HG03045 (cell line): Measurements from ENCODE around the gene AGRN.
"Not testable (repeated sequence)": the region's sequence is repeated elsewhere in the genome, so short reads cannot be mapped to it uniquely, and the experiment has no call there.

Experiments
- ATAC-seq: cut with Tn5 transposase; IDR thresholded peaks from one replicate; pipeline ENCODE4 v1.9.1; 2021; ENCODE audit warnings: mild to moderate bottlenecking, moderate library complexity; ENCODE audit not compliant: unreplicated experiment

AGRN gene

DNA sequence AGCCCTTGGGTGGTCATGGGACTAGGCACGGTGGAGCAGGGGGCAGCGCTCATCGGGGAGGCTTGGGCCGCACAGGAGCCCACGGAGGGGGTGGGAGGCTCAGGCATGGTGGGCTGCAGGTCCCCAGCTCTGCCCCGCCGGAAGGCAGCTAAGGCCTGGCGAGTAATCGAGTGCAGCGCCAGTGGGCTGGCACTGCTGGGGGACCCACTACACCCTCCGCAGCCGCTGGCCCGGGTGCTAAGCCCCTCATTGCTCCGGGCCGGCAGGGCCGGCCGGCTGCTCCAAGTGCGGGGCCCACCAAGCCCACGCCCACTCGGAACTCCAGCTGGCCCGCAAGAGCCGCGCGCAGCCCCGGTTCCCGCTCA lies 1.6 kb upstream of the AGRN start:
- not testable (repeated sequence) for ATAC-seq

DNA sequence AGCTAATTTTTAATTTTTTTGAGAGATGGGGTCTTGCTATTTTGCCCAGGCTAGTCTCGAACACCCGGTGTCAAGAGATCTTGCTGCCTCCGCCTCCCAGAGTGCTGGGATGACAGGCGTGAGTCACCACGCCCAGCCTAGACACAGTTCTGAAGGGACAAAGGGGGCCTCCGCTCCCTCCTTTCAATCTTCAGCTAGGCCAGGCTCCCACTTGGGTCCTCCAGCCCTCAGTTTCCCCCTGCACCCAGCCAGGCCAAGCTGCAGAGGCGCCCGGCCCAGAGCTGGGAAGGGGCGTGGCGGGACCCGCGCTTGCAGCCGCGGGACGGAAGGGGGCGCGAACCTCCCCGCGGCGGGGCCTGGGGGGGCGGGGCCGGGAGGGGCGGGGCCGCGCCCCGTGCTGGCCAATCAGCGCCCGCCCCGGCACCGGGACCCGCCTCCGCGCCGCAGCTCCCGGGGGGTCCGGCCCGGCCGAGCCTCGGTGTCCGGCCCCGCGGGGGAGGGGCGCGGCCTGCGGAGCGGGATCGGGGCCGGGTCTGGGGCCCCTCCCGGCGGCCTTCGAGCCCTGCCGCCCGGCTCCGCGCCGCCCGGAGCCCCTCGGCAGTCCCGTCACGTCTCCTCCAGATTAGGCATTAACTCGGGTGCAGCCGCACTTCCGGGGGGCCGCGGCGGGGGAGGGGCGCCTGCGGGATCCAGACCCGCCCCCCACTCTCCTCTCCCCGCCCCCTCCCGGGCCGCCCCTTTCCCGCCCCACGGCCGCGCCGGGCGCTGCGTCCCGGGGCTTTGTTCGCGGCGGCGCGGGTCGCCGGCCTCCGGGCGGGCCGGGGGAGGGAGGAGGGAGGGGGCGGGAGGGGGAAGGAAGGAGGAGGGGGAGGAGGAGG lies 559 bp upstream of the AGRN start:
- peak; percentile 67 for ATAC-seq

- ATAC-seq, result peak; percentile 12
Measured at GRCh38 chr1:1020415-1021009, 592 bp downstream of the AGRN start.

DNA sequence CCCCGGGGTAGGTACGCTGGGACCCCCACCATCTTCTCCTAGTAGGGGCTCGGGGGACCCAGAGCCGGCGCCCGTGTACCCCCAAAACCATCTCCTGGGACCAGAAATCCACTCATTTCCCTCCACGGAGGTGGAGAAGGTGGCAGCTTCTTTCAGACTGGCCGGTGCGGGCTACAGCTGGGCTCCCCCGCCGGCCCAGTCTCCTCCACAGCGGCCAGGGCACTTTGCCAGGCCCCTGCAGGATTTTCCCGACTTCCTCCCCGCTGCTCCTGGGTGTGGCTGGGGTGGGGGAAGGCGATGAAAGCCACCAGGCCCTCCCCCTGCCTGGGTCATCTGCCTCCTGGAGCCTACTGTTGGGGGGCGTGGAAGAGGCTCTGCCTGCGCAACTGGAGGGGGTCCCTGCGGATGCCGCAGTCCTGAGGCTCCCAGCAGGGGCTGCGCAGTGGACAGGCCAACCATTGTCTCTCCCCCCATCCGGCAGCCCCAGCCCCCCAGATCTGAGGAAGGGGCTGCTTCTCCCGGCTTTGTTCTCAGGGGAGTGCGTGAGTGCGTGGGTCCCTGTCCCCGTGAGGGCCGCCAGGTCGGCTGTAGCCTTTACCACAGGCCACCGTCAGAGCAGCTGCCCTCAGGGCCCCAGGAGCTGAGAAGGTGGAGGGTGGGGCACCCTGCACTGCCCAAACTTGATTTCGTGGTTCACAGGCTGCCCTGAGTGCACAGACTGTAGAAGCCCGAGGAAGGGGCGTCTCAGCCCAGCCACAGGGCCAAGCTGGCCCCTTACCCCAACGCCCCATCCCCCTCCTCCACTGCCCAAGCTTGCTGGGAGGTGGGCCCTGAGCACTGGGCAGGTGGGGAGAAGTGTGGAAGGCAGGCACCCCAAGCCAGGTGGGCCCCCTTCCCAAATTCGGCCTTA lies 1.3 kb downstream of the AGRN start:
- ATAC-seq, result no peak

GRCh38 chr1:1021920-1022259 lies 2.0 kb downstream of the AGRN start:
- no peak for ATAC-seq

DNA sequence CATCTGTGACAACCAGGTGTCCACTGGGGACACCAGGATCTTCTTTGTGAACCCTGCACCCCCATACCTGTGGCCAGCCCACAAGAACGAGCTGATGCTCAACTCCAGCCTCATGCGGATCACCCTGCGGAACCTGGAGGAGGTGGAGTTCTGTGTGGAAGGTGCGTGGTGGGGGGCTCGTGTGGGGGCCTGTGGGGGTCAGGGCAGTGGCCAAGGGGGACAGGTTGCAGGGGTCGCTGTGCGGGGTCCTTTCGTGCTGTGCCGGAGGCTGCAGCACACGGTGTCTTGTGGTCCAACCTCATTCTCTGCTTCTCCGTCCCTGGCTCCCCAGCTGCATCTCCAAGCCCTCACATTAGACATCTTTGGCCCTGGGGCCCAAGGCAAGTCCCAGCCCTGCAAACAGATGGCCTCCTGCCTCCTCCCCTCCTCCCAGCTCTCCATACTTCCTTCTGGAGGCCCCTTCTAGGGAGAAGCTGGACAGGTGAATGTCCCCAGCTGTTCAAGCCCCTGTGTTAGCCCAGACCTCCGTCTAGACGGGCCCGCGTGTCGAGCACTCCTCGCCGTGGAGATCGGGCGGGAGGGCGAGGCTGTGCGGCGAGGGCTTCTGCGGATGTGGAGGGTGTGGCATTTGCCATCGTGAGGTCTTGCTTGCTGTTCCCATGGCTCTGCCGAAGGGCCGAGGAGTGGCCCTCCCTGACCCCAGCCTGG lies 2.5 kb downstream of the AGRN start:
- no peak for ATAC-seq

DNA sequence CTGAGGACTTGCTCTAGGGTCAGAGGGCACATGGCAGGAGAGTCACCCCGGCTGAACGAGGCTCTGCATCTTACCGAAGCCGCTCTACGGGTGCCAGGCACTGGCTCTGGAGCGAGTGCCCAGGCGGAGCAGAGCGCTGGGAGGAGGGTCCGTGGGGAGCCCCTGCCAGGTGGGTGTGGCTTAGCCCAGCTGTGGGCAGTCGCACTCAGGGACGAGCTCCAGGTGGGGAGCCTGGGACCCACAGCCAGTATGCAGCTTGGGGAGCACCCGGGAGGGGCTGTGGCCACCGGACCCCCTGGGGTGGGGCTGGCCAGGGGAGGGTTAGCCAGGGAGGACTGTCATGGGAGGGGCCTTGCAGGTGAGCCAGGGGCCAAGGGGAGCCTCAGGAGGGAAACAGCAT lies 3.8 kb downstream of the AGRN start:
- no peak for ATAC-seq

GRCh38 chr1:1024149-1024770 lies 4.3 kb downstream of the AGRN start:
- no peak for ATAC-seq

- no peak for ATAC-seq
Measured at GRCh38 chr1:1024771-1025699, 5.1 kb downstream of the AGRN start.

DNA sequence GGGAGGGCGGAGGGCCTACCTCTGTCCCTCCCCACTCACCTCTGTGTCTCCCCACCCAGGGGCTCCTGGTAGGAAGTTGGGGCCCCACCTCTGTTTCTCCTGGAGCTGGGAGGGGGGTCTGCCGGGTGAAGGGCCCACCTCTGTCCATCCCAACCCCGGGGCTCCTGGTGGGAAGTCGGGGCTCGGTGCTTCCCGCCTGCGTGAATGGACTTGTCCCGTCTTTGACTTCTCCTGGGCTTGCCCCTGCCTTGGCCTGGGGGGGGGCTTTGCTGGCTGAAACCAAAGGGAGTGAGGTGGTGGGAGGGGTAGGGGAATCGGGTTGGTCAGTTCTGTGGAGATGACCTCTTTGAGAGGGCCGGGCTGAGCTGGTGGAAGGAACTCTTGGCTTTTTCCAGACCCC lies 5.8 kb downstream of the AGRN start:
- ATAC-seq, result no peak

DNA sequence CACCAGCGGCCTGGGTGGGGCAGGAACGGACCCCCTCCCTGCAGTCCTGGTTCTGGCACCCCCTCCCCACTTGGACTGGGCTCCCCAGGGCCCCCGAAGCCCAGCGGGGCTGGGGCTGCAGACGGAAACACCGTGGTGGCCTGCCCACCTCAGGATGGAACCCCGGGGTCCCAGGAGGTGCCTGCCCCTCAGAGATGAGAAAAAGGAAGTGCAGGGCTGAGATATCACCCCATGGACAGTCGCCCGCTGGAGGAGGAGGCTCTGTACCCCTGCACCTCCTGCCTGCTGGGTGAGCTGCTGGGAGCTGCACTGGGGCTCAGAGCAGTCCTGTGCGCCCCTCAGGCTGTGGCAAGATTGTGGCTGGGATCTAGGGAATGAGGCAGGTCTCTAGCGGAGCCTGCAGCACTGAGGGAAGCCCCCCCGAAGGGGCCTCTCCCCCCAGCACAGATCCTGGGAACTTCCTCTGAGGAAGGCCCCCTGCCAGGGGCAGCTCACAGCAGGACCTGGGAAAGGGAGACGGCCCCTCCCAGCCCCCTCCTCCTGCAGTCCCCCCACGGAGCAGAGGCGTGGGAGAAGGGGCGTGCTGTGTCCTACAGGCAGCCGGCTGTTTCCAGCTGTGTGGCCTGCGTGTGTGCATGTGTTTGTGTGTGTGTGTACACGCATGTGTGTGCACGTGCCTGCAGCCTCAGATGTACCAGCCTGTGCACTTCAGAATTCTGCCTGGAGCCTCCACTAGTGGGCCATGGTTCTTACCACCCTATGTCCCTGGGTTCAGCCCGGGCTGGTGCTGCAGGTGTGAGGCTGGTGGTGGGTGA lies 6.9 kb downstream of the AGRN start:
- ATAC-seq, result no peak

DNA sequence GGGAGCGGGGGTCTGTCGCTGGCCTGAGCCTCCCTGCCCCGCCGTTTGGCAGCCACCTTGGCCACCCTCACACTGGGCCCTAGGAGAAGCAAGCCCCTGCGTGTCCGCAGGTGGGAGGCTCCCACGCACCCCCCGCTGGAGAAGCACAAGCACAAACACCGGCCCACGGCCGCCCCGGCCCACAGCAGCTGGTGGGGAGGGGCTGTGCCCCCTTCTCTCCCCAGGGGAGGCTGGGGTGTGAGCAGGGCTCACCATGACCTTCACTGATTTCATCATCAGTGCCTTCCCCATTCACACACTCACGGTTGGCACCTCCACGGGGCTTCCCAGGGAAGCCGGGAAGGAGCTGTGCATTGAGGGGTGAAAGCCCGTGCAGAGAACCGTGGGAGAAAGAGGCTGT lies 7.9 kb downstream of the AGRN start:
- ATAC-seq, result no peak

- not testable (repeated sequence) for ATAC-seq
Measured at GRCh38 chr1:1030867-1031658, 11.1 kb downstream of the AGRN start.

DNA sequence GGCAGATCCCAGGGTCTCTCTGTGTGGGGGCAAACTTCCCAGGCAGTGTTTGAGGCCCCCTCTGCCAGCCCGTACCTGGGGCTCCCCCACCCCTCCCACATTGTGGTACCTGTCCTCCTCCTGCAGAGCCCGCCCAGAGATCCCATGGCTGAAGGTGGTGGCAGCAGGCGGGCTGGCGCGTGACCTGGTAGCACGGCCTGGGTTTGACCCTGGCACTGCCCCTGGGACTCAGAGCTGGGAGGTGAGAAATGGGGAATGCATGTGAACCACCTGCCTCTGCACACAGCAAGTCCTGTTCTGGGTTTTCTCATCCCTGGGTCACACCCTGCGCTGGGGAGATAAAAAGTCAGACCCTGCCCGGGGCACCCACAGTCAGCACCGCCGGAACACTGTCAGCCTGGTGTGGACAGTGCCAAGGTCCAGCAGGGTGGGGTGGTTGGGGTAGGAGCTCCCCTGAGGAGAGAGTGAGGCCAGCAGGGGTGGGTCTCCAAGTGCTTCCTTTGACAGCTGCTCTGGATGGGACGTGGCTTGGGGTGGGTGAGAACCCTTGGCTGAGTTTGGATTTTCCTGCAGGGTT lies 11.8 kb downstream of the AGRN start:
- ATAC-seq, result no peak

DNA sequence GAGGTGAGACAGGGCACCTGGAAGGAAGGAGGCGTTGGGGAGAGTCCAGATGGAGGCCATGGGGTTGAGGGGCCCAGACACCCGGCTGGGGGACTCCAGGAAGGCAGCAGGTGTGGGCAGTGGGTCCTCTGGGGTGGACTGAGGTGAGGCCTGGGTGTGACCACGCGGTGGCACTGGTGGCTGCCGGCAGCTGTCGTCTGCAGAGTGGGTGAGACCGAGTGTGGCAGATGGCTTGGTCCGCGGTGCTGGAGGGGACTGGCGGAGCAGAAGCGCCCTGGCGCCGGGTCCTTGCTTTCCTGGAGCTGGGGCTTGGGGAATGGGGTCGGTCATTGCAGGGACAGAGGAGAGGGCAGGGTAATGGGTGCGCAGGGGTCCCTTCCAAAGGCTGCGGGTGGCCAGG lies 12.5 kb downstream of the AGRN start:
- peak; percentile 7 for ATAC-seq

GRCh38 chr1:1033009-1033587 lies 13.2 kb downstream of the AGRN start:
- peak; percentile 83 for ATAC-seq
